HG02571 (cell line): ENCODE data around the gene LMTK3.

Experiments
- ATAC-seq: cut with Tn5 transposase; IDR thresholded peaks from one replicate; pipeline ENCODE4 v1.9.1; 2021; ENCODE audit warnings: mild to moderate bottlenecking, moderate library complexity; ENCODE audit not compliant: unreplicated experiment

The LMTK3 gene

GRCh38 chr19:48475369-48476068, 36.1 kb downstream of the LMTK3 start:
- no peak for ATAC-seq

GRCh38 chr19:48474084-48474592, 37.5 kb downstream of the LMTK3 start:
- no peak for ATAC-seq

GRCh38 chr19:48473161-48473966, 38.3 kb downstream of the LMTK3 start:
- ATAC-seq: no peak

GRCh38 chr19:48471836-48472235, 39.8 kb downstream of the LMTK3 start:
- no peak for ATAC-seq

- ATAC-seq: no peak
These were observed 40.8 kb downstream of the LMTK3 start for GRCh38 chr19:48470856-48471255.

GRCh38 chr19:48469934-48470680, 41.5 kb downstream of the LMTK3 start:
- ATAC-seq: no peak

GRCh38 chr19:48469289-48469881, 42.2 kb downstream of the LMTK3 start, which contains the start of gene CYTH2:
Gene CYTH2 (plus strand): TSS chr19:48469369. CDS start chr19:48469508, 139 bp downstream.
- peak; percentile 22 for ATAC-seq

GRCh38 chr19:48468772-48469288, 42.8 kb downstream of the LMTK3 start:
- ATAC-seq: peak; percentile 87

- no peak for ATAC-seq
These were observed 44.9 kb downstream of the LMTK3 start for GRCh38 chr19:48466561-48467325.

GRCh38 chr19:48465215-48465614, 46.4 kb downstream of the LMTK3 start:
- no peak for ATAC-seq

- ATAC-seq: no peak
These were observed 49.5 kb downstream of the LMTK3 start for GRCh38 chr19:48461982-48462655.

- no peak for ATAC-seq
These were observed 50.0 kb downstream of the LMTK3 start for GRCh38 chr19:48461651-48461981.

- ATAC-seq: no peak
These were observed 53.6 kb downstream of the LMTK3 start for GRCh38 chr19:48458016-48458415.

GRCh38 chr19:48456864-48457263, 54.8 kb downstream of the LMTK3 start:
- ATAC-seq: no peak

- ATAC-seq: no peak
These were observed 55.6 kb downstream of the LMTK3 start for GRCh38 chr19:48455908-48456562.

GRCh38 chr19:48455171-48455907, 56.3 kb downstream of the LMTK3 start, which contains the start of gene KCNJ14:
Gene KCNJ14 (plus strand): TSS chr19:48455574. CDS start chr19:48461725, 6,151 bp downstream.
- ATAC-seq: no peak

GRCh38 chr19:48454150-48454730, 57.4 kb downstream of the LMTK3 start:
- ATAC-seq: no peak
